Stimulated activated CD4-positive, alpha-beta T cell treated with anti-CD3 and anti-CD28 coated beads, Interleukin-15, amount 100 ng/mL, for 48 hours (primary cell): ENCODE results near the gene ABLIM2.

Source experiments
- DNase-seq, 2 donors: peaks; one replicate each; pipeline ENCODE4 v3.0.0-alpha.2; 2020; ENCODE audit warnings: low read depth in 2 of 2

The ABLIM2 gene

DNA sequence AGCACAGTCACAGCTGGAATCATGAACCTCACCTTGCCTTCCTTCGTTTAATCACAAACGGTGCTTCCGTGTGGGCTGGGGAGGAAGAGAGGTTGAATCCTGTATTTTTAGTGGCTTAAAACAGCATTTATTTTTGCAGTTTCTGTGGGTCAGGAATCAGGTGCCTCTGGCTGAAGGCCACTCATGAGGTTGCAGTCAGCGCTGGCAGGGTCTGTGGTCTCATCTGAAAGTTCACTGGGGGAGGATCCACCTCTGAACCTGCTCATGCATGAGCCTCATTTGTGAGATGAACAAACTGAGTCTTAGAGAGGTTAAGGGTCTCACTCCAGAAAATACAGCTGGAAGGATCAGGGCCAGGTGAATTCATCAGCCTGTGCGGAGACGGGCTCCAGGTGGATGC, 17.1 kb upstream of the ABLIM2 start:
- DNase-seq: no peak

DNA sequence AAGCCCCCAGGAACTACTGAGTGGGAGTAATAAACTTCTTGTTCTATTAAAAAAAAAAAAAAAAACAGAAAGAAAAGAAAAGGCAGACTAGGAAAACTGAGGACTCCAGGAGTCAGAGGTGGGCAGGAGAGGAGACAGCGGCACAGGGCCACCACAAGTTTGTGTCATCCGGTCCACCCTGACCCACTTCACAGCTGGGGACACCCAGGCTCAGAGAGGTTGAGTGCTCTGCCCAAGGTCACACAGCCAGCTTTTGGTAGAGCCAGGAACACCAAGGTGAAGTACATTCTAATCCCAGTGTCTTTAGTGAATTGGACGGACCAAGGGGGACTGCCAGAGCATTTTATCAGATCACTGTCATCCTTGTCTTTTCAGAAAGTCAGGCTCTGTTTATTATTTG, 16.4 kb upstream of the ABLIM2 start:
- no peak for DNase-seq

DNA sequence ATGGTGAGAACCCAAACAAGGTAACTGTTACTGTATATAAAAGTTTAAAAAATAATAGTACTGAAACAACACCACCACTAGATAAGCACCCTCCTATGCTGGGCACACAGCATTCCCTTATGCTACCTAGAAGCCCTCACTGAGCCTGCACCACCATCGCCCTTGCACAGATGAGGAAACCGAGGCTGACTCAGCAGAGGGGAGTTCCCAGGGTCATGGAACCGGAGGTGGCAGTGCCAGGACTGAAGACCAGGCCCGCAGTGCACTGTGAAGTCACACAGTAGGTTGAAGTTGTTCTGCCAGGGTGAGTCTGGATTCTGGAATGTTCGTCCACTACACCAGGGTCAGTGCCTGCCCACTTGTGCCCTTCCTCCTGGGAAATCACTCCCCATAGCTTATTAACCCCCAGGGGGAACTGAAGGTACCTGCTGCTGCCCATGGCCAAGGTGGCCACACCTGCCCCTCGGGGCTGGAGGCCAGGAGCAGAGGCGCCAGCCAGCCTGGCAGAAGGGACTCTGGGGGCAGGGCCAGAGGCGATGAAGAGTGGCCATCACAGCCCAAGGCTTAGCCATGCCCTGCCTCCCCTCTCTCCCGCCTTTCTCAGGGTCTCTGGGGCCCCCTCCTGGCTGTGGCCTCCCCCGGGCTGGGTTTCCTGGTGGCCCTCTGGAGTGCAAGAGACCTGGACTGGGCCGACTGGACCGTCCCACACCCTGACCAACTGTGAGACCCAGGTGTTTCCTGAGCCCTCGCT, 15.1 kb upstream of the ABLIM2 start:
- no peak for DNase-seq

DNA sequence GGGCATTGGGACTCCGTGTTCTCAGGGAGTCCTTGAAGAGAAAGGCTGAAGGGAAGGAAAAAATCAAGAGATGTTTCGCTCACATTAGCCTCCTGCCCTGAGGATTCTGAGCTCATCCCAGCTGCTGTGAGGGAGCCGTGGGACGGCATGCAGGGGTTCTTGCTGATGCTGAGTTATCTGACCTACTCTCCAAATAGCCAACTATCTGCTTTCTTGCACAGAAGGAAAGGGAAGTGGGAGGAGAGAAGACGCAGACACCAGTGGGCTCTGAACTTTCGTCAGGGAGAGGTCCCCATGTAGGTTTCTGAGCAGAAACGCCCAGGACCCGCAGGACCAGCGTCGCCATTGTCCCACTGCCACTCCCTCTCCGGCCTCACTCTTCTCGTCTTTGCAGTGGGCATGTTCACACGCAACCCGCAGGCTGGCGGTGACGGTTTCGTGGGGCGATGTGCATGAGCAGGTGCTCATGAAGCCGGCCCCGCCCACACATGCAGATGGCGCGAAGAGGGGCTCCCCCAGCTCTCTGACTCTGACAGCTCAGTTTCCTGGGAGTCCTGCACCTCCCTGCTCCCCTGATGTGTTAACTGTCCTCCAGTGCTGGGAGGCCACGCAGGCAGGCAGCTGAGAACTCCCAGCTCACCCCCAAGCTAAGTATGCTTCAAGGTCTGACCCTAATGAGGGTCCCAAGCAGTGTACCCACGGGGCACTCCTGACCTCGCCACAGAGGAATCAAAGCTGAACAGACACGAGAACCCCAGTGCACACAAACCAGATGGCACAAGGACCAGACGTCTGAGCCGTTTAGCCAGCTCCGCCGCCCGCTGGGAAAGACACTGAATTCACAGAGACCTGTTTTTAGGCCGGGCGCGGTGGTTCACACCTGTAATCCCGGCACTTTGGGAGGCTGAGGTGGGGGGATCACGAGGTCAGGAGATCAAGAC, 13.6 kb upstream of the ABLIM2 start:
- peak; percentile 23 to 38 for DNase-seq

DNA sequence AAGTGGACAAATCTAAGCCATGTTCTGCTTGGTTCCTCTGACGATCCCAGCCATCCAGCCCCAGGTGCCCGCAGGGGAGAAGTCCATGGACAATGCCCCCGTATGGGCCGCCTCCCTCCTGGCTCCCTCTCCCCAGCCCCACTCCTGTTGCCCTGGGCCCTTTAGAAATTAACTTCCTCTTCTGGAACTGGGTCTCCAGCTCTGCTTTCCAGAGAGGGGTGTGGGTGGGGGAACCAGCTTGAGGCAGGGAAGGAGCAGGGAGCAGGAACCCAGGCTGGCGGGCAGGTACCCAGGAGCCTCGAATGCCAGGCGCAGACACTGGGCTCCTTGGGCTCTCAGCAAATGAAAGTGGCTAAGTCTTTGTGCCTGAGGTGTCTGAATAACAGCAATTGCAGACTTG, 12.7 kb upstream of the ABLIM2 start:
- no peak for DNase-seq

DNA sequence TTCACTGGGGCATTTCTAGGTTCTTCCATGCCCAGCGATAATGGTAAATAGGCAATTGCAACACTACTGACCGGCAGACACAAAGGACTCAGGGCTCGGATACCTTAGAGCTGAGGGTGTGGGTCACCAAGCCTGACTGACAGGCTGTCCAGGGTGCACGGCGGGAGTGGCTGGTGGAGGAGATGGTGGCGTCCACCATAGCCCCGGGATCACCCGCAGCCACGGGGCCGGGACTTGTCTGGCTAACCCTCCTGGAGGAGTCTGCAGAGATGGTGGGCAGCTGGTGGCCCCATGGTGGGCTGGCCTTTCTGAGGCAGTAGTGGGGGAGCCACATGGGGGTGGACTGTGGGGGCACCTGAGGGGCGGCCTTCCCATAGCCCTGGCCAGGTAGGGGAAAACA, 11.7 kb upstream of the ABLIM2 start:
- DNase-seq: no peak

DNA sequence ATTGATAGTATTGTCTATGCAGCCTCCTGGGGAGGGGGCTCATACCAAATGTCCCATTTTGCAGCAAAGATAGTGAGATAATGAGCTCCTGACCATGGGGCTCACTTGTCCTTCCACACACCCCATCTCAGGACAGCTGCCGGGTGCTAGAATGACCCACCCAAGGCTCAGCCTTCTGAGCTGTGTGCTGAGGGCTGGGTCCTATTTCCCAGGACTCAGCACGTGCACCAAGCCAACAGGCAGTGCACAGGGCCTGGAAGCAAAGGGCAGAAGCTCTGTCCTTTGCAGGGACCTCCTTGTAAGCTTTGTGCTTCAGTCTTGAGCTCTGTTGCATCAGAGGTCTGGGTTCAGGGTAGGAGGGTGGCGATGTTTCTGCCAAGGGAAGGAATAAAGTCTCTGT, 11.2 kb upstream of the ABLIM2 start:
- no peak for DNase-seq

DNA sequence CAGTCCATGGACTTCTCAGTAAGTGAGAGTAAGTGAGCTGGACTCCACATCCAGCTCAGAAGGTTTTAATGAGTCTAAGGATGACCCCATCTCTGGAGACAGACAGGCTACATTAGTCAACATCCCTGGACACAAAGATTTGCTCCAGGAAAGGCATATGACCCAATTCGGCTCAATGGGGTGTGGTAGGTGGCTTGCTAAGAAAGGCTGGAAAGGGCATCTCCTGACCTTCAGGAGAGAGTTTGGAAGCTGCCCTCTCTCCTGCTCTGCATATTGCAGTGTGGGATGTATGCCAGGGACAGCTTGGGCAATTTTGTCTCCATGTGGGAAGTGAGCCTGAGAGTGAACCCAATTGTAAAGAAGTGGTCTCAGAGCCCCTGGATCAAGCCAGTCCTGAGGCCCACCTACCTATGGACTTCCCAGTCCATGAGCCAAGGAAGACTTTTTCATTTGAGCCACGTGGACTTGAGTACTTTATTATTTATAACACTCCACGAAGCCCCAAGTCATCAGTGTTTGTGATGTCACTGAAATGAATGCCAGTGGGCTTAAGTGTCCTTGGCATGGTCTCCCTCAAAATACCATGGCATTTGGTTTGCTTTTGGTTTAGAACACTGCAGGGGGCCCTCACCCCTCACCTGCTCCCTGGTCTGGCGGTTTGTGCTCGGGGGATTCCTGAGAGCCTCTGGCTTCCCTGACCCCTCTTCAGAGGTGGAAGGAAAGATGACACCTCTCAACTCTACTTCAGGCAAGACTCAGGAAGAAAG, 10.4 kb upstream of the ABLIM2 start:
- no peak for DNase-seq

DNA sequence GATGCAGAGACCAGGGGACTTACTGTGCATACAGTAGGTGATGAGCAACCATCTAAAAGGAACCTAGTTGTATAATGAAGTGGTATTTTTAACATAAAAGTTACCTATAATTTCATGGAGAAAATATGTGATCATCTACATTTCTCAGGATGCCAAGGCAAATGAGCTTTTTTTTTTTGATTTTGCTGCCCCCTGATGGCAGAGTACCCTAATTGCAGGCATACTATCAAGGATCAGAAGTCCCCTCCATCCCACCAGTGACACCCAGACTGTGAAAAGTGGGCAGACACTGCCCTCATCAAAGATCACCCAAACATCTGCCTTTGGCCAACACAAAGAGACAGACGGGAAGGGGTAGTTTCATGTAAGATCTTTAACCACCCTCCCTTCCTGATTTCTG, 9.6 kb upstream of the ABLIM2 start:
- no peak for DNase-seq

DNA sequence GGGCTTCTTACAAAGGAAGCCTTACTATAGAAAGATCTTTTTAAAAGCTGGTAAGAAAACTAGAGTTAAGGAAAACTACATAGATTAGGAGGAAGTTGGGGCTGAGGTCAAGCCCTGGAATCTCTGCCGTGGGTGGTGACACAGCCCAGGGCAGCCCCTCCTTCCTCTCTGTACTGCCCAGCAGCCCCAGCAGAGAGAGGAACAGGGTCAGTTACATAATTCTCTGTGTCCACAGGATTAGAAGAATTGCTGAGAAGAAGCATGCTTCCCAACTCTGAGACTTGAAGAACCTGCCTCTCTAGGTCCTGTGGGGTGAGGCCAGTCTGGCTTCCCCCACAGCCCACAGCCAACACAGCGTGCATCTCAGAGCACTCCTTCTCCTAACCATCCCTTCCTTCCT, 9.2 kb upstream of the ABLIM2 start:
- DNase-seq: no peak

DNA sequence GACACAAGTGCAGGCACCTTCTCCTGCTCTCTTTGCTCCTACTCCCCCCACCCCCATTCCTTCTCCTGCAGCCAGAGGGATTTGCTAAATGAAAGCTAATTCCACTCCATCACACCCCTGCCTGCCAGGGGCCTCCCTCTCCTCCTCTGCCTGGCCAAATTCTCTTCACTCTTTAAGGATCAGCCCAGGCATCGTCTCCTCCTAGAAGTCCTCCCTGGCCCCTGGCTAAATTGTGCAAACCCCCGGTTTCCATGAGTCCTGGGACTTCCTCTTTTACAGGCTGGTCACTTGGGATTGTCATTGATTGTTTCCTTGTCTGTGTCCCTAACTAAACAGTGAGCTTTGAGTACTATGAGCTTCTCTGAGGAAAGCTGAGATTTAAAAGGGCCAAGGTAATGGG, 8.7 kb upstream of the ABLIM2 start:
- no peak for DNase-seq

DNA sequence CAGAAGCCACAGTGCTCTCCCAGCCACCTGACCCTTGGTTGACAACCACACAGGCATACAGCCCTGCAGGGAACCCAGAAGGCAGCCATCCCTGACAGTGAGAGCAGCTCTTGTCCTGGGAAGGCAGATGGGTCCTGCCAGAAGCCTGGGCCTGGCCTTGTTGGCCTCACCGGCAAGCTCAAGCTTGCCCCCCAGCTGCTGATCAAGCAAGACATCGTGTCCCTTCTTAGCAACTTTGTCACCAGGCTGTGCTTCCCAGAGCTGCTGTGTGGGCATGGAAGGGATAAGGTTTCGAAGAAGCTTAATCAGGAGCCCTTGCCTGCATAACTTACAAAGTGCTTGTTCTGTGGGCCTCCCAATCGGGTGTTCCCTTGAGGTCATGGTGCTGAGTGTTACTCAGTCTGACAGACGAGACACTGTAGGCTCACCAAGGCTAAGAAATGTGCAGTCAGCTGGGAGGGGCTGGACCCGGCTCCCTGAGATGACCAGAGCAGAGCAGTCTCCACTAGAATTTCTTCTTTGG, 6.8 kb upstream of the ABLIM2 start:
- DNase-seq: no peak

DNA sequence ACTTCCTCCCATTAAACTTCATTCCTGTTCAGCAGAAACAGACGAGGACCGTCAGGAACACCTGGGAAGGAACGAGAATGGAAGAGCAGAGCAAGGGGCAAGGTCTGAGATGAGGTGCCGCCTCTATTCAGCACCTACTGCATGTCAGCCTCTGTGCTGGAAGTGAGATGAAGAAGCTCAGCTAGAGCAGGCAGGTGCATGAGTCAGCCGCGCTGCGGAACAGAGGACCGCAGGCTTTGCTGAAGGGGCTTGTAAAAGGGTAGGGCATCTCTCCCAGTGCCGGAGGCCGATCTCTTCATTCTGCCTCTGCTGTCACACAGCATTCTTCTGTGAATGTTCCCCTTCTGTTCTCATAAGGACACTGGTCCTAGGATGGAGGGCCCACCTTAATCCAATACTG, 6.1 kb upstream of the ABLIM2 start:
- no peak for DNase-seq

DNA sequence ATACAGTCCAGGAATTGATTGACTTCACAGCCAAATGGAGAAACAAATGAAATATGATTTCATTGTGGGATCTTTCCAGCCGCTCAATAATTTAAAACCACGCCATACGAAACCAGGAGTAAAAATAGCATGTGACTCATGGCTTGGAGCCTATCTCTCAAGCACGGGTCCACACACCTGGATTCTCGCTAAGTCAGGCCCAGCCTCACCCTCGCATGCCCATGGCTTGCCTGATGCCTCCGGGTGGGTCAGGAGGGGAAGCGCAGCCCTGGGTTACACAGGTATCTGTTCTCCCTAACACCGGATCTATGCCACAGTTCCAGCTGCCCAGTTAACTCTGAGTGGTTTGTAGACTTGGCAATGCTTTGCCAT, 5.6 kb upstream of the ABLIM2 start:
- no peak for DNase-seq

DNA sequence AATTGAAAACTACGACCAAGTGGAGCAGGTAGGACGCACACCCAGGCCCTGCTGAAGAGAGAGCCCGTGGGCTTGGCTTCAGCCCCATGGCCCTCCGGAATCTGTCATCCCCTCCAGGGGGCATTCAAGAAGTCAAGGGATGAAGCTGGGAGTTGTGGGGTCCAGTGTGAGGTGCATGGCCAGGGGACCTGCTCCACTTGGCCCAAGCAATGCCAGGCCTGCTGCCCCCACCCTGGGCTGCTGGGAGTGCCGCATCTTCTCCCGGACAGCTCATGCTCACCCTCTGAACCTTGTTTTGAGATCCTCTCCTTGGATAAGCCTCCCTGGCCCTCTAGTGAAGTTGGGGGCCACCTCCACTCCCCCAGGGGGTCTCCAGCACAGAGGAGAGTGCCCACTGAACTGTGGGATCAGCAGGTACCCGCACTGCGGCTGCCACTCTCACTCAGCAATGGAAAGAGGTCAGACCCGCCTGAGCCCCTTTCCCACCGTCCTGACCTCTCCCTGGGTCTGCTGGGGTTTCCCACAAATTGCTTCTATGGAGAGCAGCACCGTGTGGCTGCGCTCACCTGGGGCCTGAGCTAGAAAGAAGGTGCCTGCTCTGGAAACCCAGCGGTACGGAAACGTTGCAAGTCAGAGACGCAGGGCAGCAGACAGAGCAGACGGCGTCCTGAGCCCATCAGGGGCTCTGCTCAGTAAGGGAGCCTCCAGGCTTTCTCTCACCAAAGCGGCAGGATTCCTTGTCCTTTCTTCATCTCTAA, 5.0 kb upstream of the ABLIM2 start:
- DNase-seq: no peak

DNA sequence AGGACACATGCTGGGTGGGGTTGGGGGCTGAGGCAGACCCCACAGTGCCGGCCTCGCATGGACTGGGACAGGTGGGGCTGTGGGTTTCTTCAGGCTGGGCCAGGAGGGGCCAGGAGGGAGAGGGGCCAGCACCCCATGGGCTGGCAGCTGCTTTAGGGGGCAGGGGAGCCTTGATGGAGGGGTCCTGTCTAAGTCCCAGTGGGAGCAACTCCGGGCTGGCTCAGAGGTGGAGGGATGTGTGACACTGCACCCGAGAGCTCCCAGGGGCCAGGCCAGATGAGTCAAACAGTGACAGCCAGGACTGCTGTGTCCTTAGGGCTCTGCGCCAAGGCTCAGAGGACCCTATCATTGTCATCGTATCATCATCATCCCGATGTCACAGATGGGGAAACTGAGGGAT, 4.4 kb upstream of the ABLIM2 start:
- DNase-seq: no peak

DNA sequence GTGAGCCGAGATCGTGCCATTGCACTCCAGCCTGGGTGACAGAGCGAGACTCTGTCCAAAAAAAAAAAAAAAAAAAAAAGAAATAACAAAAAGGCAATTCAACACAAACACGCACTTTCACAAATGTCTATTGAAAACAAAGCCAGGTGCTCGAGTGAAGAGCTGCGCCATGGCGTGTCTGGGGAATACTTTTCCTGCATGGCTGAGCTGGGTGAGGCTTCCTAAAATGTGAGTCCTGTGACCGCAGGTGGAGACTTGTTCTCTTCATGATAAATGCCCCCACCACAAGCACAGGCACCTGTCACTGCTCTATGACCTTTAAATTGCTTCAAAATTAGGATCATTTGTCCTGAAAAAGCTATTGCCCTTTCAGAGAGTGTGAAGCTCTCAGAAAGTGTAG, 4.0 kb upstream of the ABLIM2 start:
- DNase-seq: no peak

DNA sequence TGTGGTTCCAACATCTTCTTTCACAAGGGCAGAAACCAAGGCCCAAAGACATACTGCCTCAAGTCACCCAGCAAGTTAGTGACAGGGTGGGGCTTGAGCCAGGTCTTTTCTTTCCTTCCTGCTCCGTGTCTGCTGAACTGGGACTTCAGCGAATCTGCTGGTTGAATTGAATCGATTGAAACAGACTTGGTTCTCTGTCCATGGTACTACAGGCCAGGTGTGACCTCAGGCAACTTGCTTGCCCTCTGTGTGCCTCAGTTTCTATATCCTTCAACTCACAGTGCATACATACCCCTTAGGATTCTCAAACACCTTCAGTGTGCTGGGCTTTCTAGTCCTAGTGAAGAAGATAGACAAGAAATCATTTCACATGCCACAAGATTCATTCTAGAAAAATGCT, 2.0 kb upstream of the ABLIM2 start:
- no peak for DNase-seq

DNA sequence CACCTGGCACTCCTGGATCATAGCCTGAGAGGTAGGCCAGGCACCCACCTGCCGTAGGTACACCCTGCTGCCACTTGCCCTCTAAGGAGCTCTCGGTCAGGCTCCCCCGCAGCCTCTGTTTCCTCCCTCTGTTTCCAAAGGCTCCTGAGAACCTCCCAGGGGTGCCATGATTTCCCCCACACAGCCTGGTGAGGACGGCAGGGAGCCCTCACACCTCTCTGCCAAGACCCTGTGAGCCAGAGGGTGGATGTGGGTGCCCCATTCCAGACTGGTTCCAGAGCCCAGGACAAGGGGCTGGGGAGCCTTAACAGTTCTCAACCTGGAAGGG, 1.6 kb upstream of the ABLIM2 start:
- no peak for DNase-seq

DNA sequence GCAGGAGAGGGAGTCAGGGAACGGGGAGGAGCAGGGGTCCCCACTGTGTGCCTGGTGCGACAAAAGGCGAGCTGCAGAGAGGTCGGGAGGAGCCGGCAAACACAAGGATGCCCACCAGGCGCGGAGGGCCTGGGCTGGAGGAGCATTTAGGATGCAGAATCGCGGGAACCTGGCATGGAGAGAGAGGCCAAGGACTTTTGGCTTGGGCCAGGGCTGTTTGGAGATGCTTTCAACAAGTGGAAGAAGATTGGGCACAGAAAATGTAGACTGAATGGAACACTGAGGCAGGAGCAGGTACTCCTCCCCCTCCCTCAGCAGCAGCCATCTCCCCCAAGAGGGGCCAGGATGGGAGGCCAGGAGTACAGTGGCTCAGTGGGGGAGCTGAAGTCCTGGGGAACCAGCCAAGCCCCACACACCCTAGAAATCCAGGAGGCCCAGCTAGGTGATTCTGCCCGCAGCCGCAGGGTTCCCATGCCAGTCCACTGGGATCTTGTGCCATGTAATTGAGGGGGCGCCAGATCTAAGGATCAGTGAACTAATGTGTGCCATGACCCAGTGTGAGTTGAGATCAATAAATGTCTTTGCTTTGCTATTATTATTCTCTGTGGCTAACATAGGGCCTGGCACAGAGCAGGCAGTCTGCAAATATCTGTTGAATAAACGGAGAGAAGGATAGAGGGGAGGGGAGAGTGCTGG, 1.1 kb upstream of the ABLIM2 start:
- no peak for DNase-seq
